ENCODE measurements around the gene KDM4B. TPM values are rescaled to one million over a fixed set of nuclear protein-coding genes. Genes with fewer than 3 reads are reported as not detected.
A peak's percentile ranks its signal among the peaks of the same experiment; 100 is the strongest.

KDM4B gene
- total RNA-seq, 4 donors from 2014 or later, result 18.4 to 94.7 (median 25.6) TPM

DNA sequence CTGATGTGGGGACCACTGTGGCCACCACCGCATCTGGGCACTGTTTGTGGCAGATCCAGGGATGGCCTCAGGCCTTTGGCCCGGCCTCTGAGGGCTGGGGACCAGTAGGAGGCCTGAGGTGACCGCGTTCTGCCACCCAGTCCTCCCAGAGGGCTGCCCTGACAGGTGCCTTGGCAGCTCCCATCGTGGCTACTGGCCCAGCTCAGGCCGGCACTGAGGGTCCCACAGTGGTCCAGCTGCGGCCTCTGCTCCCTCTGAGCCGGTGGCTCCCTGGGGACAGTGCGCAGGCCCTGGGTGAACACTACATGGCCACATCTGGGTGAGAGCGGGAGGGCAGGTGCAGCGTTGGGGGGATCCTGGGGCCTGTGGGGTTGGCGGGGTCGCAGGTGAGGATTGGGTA lies 61.9 kb downstream of the KDM4B start:
- no peak for TF ChIP-seq POLR2A (IDR thresholded peaks at IDR 0.05)
- Histone ChIP-seq H3K4me3 (no peak overlapping the region), H3K4me1 (peaks cover 0 to 6% of the 10 kb centered on the region in 2 donors), H3K27ac (peak overlapping the region in 1 of 2 donors; percentile 21), H3K9me3 (no peaks in the 10 kb centered on the region), H3K27me3 (no peaks in the 10 kb centered on the region), H3K36me3 (no peaks in the 10 kb centered on the region)
- intact Hi-C loops (cut with DNase I; ENCODE audit: low total_unique reads), result loop anchor here (2.0 to 5.0 kb wide), 2 partner anchors 158 to 219 kb away; no protein-coding TSS in a partner anchor
- DNase-seq, result no peak

DNA sequence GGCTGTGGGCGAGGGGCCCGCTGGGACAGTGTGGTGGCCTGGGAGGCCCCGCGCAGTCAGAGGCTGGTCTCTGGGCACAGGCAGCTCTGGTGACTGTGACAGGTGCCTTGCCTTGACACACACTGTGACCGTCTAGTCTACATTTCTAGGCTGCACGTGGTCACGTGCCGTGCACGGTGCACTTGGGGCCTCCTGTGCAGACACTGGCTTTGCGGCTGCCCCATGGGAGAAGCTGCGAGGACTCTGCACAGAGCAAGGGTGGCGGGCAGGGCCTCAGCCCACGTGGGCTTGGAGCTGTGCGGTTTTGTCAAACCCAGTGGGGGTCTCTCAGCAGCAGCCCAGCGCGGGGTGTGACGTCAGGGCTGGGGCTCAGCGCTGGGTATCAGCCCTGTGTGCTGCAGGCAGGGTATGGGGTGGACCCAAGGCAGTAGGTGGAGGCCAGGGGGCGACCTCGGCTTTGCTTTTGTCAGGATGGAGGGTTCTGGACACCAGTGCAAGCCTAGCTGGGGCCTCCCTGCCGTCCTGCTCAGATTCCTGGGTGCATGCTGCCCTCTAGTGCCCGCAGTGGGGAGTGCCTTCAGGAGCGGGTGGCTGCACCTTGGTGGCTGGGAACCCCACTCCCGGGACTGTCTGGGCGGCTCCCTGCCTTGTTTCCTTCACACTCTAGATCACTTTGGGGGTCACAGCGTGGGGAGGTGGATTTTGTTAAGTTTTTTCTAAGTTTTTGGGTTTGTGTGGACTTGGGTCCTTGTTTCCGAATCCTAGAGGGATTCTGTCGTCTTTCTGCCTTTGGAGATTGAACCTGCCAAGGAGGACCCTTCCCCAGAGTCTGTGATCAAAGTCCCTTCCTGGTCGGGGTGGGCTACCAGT lies 62.6 kb downstream of the KDM4B start:
- TF ChIP-seq, protein P1, sequence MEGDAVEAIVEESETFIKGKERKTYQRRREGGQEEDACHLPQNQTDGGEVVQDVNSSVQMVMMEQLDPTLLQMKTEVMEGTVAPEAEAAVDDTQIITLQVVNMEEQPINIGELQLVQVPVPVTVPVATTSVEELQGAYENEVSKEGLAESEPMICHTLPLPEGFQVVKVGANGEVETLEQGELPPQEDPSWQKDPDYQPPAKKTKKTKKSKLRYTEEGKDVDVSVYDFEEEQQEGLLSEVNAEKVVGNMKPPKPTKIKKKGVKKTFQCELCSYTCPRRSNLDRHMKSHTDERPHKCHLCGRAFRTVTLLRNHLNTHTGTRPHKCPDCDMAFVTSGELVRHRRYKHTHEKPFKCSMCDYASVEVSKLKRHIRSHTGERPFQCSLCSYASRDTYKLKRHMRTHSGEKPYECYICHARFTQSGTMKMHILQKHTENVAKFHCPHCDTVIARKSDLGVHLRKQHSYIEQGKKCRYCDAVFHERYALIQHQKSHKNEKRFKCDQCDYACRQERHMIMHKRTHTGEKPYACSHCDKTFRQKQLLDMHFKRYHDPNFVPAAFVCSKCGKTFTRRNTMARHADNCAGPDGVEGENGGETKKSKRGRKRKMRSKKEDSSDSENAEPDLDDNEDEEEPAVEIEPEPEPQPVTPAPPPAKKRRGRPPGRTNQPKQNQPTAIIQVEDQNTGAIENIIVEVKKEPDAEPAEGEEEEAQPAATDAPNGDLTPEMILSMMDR (IDR thresholded peaks at IDR 0.05), result peak; percentile 89 to 97 (median 96)
- TF ChIP-seq POLR2A (IDR thresholded peaks at IDR 0.05), result no peak
- peaks cover 0 to 12% of the 10 kb centered on the region in 2 donors for H3K4me1 ChIP-seq
- peak; percentile 84 to 89 for DNase-seq

DNA sequence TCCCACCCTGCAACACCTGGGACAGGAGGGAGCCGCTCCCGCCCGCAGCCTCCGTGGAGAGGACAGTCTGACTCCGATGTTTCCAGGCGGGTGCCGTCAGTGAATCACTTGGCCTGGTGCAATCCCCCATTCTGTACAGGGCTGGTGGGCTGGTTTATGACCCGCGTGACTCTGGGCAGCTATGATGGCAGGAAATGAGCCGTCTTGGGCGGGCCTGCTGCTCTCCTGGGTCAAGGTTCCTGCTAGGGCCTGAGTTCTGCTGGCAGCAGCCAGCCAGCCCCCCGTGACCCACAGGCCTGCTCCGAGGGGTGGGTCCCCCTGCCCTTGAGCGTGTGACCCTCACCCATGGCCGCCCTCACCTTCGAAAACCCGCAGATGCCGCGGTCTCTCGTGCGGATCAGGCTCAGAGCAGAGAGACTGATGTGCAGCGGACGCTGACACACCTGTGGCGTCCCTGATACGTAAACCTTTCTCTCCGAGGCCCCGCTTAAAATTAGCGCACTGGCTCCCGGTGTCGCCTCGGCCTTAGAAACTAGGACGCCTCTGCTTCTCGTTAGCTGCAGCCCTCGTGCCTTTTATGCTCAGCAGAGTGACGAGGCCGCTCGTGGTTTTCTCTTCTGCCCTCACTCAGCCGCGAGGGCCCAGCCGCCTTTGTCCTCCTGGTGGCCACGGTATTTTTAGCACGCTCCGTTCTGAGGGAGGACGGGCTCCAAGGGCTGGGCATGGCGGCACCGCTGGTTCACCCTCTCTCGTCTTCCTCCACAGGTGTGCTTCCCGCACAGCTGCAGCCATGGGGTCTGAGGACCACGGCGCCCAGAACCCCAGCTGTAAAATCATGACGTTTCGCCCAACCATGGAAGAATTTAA lies 63.4 kb downstream of the KDM4B start:
- H3K36me3 ChIP-seq, result no peaks in the 10 kb centered on the region
- no peaks in the 10 kb centered on the region for H3K9me3 ChIP-seq
- H3K4me1 ChIP-seq, result peaks cover 0 to 12% of the 10 kb centered on the region in 2 donors
- TF ChIP-seq, protein P1 (IDR thresholded peaks at IDR 0.05), result no peak
- TF ChIP-seq POLR2A (IDR thresholded peaks at IDR 0.05), result no peak
- no peak overlapping the region for H3K4me3 ChIP-seq
- no peak overlapping the region for H3K27ac ChIP-seq
- no peaks in the 10 kb centered on the region for H3K27me3 ChIP-seq
- intact Hi-C loops (cut with DNase I; ENCODE audit: low total_unique reads), result loop anchor here (5.0 kb wide), 1 partner anchor 220 kb away; no protein-coding TSS in a partner anchor
- DNase-seq, result no peak

More for the DNA sequence above, 62.6 kb downstream of the KDM4B start:
- Histone ChIP-seq H3K4me3 (no peak overlapping the region), H3K9me3 (no peaks in the 10 kb centered on the region), H3K36me3 (no peaks in the 10 kb centered on the region), H3K27ac (peak overlapping the region in 1 of 2 donors; percentile 21), H3K27me3 (no peaks in the 10 kb centered on the region)
- intact Hi-C loops (cut with DNase I; ENCODE audit: low total_unique reads), result loop anchor here (2.0 to 5.0 kb wide), 2 partner anchors 159 to 219 kb away; no protein-coding TSS in a partner anchor

DNA sequence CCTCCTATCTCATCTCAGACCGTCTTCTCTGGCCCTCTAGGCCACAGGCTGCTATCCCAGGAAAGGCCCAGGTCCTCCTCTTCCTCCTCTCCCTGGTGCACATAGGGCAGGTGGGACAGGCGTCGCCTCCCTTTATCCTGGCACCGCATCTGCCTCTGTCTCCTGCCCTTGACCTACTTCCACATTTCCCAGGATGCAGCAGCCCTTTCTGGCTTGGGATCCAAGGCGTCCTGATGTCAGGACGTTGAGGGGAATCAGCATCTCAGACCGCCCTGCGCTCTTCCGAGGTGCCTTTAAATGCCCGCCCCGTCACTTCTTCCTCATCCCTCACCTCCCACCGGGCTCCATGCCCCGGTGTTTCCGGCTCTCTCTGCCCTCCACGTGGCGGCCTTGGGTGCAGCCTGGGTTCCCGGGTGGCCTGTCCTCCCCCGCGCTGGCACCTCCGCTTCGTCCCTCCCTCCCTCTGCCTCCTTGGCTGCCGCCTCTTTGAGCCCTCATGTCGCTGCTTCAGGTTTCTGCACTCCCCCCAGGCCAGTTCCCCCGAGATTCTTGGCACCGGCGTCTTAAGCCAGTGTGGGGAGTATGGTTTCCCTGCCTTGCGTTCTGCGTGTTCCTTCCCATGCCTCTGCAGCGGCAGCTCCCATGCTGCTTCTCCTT lies 66.3 kb downstream of the KDM4B start:
- H3K27me3 ChIP-seq, result no peaks in the 10 kb centered on the region
- intact Hi-C loops (cut with DNase I; ENCODE audit: low total_unique reads), result no loop called here
- no peak for DNase-seq
- TF ChIP-seq, protein P1 (IDR thresholded peaks at IDR 0.05), result no peak
- no peak for TF ChIP-seq POLR2A (IDR thresholded peaks at IDR 0.05)
- H3K9me3 ChIP-seq, result no peaks in the 10 kb centered on the region
- no peaks in the 10 kb centered on the region for H3K36me3 ChIP-seq
- H3K27ac ChIP-seq, result no peak overlapping the region
- peaks cover 0 to 12% of the 10 kb centered on the region in 2 donors for H3K4me1 ChIP-seq
- no peak overlapping the region for H3K4me3 ChIP-seq

All from uterus (tissue), 4 donors.